ENCODE measurements around the gene ZDHHC1. TPM values are rescaled to one million over a fixed set of nuclear protein-coding genes. Genes with fewer than 3 reads are reported as not detected.
A peak's percentile ranks its signal among the peaks of the same experiment; 100 is the strongest.

The ZDHHC1 gene
- total RNA-seq, 1 donor from 2014 or later = 3.4 TPM

DNA sequence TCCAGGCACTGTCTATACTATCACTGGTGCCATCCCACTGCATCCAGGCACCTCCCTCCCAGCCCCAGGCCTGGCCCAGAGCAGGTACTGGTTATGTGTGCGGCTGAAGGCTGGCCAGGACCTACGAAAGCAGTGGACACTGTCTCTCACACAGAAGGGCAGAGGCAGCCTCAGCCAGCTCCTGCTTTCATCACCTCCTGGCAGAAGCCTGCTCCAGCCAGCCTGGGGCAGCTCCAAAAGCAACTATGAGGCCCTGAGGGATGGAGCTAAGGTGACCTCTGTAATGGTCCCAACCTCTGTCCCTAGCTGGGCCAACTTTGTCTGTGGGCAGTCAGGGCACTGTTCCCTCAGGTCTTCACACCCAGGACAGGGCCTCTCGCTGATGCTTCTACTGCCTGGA lies 33.5 kb upstream of the ZDHHC1 start:
- intact Hi-C loops (cut with DNase I) = no loop called here
- DNase-seq (peak; percentile 79), ATAC-seq (ENCODE audit: poor library complexity) (peak; percentile 53)

- DNase-seq (peak; percentile 86), ATAC-seq (ENCODE audit: poor library complexity) (peak; percentile 70)
- intact Hi-C loops (cut with DNase I) = no loop called here
Measured at GRCh38 chr16:67449336-67449735, 33.1 kb upstream of the ZDHHC1 start.

DNA sequence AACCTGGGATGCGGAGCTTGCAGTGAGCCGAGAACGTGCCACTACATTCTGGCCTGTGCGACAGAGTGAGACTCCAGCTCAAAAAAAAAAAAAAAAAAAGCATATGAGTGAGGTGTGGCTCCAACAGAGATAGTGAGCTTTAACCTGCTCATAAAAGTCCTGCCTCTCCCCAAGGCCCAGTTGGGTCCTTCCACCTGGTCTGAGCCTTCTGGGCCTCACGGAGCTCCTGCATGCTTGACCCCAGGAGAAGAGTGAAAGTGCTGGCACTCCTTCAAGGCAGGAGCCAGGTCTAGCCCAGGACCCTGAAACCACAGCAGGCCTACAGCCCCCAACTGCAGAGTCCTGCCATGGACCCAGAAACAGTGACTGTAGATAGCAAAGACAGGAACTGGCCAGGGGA lies 32.3 kb upstream of the ZDHHC1 start:
- no peak for DNase-seq
- ATAC-seq (ENCODE audit: poor library complexity) = no peak
- intact Hi-C loops (cut with DNase I) = no loop called here

DNA sequence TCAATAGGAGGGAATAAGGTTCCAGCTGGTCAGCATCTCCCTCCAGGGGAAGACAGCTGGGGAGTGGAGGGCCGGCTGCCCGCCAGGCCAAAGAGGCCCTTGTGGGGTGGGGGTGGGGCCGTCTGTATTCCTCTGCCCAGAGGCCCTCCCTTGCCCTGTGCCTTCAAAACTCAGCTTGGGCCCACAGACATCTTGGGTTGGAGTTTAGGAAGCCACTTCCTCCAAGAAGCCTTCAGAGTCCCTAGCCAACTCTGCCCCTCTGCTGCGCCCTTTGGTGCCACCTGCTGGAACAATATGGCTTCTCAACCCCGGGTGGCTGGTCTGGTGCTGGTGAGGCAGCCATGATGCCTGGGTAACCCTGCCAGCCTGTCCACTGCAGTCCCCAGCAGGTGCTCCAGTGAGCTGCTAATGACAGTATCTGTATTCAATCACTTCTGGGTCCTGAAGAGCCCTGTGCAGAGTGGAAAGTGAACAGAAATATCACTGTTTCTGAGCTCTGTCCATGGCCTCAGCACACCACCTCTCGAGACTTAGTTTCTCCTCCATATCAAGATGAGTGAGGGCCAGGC lies 31.3 kb upstream of the ZDHHC1 start:
- intact Hi-C loops (cut with DNase I) = no loop called here
- ATAC-seq (ENCODE audit: poor library complexity) (peak; percentile 7), DNase-seq (peak; percentile 69)

DNA sequence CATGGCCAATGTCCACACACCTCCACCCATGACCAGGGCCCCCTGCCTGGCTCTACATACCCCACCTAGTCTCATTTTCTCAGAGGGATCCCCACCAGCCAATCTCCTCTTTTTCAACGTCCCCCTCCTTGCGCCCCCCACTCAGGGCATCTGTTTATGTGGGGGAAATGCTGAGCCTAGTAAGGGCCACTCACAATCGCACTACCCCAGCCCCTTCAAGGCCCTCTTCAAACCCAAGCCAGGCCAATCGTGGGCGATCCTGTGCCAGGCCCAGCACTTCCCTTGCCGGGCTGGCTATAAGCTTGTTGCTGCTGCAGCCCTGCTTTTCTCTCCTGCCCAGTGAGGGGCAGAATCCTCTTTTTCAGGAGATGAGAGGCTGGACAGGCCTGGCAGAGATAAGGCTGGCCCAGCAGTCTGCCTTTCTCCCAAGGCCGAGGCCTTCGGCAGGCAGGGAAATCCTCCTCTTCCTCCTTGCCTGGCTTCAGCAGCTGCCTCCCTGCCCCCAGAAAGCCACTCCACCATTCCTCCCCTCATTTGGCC lies 30.8 kb upstream of the ZDHHC1 start:
- no peak for DNase-seq
- ATAC-seq (ENCODE audit: poor library complexity) = no peak
- intact Hi-C loops (cut with DNase I) = no loop called here

GRCh38 chr16:67445913-67446907 lies 29.9 kb upstream of the ZDHHC1 start:
- DNase-seq = peak; percentile 76
- ATAC-seq (ENCODE audit: poor library complexity) = peak; percentile 15
- intact Hi-C loops (cut with DNase I) = no loop called here

GRCh38 chr16:67445441-67445912 lies 29.2 kb upstream of the ZDHHC1 start:
- intact Hi-C loops (cut with DNase I) = no loop called here
- peak; percentile 36 for ATAC-seq (ENCODE audit: poor library complexity)
- DNase-seq = peak; percentile 81

DNA sequence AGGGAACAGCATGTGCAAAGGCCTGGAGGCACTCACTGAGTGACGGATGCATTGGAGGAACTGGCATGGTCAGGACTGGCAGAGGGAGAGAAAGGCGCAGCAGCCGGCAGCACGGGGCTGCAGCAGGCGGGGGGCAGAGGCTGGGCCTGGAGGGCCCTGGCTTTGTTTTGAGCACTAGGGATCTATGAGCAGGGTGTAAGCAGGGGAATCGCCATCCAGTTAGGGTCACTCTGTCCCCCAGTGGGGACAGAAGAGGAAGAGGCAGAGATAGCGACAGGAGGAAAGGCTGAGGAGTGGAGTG lies 28.8 kb upstream of the ZDHHC1 start:
- DNase-seq (no peak), ATAC-seq (ENCODE audit: poor library complexity) (no peak)
- intact Hi-C loops (cut with DNase I) = no loop called here

DNA sequence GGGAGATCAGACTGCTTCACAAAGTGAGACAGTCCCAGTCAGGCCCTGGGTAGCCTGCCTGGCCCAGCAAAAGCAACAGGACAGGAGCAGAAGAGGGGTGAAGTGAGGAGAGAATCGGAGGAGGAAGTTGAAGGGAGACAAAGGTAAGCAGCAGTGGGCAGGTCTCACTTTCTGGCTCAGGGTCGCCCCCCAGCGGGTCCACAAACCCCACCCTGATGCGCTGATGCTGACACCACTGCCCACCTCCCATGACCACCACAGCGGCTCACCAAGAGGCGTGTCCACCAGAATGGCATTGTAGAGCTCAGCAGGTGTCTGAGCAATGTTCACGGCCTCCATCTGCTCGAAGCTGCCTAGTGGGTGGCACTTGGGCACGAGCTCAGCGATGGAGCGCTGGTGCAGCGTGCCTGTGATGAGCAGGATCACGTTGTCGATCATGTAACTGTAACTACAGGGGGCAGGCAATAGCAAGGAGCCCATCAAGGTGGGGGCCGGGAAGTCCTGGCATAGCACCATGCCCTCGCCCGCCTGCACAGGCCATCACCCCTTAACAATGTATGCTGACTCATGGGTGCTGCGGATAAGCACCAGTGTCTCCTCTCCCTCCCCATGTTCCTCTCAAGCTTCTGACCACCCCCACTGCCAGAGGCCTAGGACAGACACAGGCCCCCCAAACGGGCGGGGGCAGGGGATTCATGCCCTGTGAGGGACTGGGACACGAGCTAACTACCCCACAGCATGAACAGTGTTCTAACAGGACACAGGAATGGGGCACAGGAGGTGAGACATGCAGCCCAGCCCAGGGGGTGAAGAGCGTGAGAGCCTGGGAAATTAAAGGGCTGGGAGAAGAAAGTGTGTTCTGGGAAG lies 28.2 kb upstream of the ZDHHC1 start:
- DNase-seq (no peak), ATAC-seq (ENCODE audit: poor library complexity) (no peak)
- intact Hi-C loops (cut with DNase I) = no loop called here

- DNase-seq = peak; percentile 78
- peak; percentile 56 for ATAC-seq (ENCODE audit: poor library complexity)
- intact Hi-C loops (cut with DNase I) = no loop called here
Measured at GRCh38 chr16:67443265-67443664, 27.0 kb upstream of the ZDHHC1 start.

DNA sequence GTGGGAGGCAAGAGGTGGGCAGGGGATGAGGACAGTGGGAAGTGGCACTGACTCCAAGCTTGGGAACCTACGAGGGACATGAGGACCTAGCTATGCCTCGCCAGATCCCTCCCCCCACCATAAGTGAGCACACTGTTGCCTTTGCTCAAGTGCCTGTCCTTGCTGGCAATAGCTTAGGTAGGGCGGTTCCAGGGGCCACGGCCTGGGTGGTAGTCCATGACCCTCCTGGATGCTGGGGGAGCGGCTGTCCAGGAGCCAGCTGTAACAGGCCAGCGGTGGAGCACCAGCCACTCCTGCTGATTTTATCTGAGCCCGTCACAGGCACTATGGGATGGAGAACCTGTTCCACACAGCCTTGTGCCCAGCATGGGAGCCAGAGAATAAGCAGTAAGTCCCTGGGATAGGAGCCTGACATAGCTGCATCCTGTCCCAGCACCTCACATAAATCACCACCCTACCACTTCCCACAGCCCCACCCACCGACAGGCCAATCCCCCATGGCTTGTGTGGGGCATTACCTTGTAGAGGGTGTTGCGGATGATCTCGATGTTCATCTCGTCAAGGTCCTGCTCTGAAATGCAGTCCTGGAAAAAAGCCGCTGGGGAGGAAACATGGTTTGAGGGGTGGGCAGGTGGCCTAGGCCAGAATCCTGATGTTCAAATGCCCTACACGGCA lies 26.4 kb upstream of the ZDHHC1 start:
- DNase-seq (peak; percentile 46), ATAC-seq (ENCODE audit: poor library complexity) (no peak)
- intact Hi-C loops (cut with DNase I) = no loop called here

DNA sequence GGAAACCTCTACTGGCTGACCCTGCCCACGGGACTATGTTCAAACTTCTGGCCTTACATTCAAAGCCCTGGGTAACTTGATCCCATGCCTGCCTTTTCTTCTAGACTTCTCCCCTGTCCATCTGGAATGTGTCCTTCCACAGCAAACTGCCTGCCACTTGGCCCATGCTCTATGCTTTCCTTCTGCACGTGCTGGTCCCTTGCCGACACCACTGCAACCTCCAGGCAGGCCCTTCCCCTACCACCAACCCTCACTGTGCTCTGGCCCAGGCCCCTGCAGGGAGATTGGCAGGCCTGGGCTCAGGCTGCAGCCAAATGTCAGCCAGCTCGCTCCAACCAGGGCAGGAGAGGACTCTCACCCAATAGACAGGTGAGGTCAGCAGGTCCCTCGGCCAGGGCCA lies 25.6 kb upstream of the ZDHHC1 start:
- intact Hi-C loops (cut with DNase I) = no loop called here
- ATAC-seq (ENCODE audit: poor library complexity) (peak; percentile 48), DNase-seq (peak; percentile 71)

- intact Hi-C loops (cut with DNase I) = no loop called here
- ATAC-seq (ENCODE audit: poor library complexity) (peak; percentile 14), DNase-seq (peak; percentile 56)
Measured at GRCh38 chr16:67441271-67441753, 25.0 kb upstream of the ZDHHC1 start.

- ATAC-seq (ENCODE audit: poor library complexity) (no peak), DNase-seq (no peak)
- intact Hi-C loops (cut with DNase I) = no loop called here
Measured at GRCh38 chr16:67438824-67439393, 22.6 kb upstream of the ZDHHC1 start.

- intact Hi-C loops (cut with DNase I) = no loop called here
- DNase-seq (no peak), ATAC-seq (ENCODE audit: poor library complexity) (no peak)
Measured at GRCh38 chr16:67438098-67438791, 22.0 kb upstream of the ZDHHC1 start.

DNA sequence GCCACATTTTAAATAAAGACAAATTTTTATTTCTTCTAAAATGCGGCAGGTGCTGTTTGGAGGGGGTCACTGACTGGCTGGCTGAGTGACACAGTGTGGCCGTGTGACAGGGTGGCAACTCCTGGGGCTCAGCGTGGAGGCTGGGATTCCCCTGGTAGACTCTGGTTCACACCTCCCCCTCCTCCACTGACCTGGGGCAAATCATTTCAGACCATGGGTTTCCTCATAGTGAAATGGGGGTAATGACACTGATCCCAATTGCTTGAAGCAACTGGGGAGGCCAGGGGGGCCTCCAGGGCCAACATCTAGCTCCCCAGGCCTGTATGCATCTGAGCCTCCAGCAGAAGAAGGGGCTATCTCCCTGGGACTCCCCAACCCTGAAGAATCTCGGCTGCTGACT lies 21.2 kb upstream of the ZDHHC1 start:
- DNase-seq = no peak
- intact Hi-C loops (cut with DNase I) = no loop called here
- no peak for ATAC-seq (ENCODE audit: poor library complexity)

- no peak for DNase-seq
- intact Hi-C loops (cut with DNase I) = no loop called here
- ATAC-seq (ENCODE audit: poor library complexity) = no peak
Measured at GRCh38 chr16:67436640-67437193, 20.4 kb upstream of the ZDHHC1 start.
